Right lobe of liver (tissue), 6 donors: ENCODE measurements around the gene FHL1. TPM values are rescaled to one million over a fixed set of nuclear protein-coding genes. Genes with fewer than 3 reads are reported as not detected.

Experiments used
- ATAC-seq, 4 donors: fragments of 200-7000 bp; cut with Tn5 transposase; one replicate each; pipeline ENCODE4 v1.9.1; 2020; ENCODE audit warnings: mild to moderate bottlenecking in 4 of 4, moderate library complexity in 4 of 4
- DNase-seq, 3 donors: peaks; one replicate each; pipeline ENCODE4 v3.0.0-alpha.2; 2020
- H3K27ac ChIP-seq, 3 donors: fragments of 200-600 bp; one replicate each; pipeline ENCODE4 v1.8.0; 2022
- H3K27me3 ChIP-seq, 2 donors: fragments of 200-600 bp; one replicate each; pipeline ENCODE4 v1.8.0; 2022
- H3K36me3 ChIP-seq, 4 donors: fragments of 200-600 bp; sonication (generic) in 1 of 4; one replicate each; pipeline versions ENCODE4 v1.5.1 to v1.8.0; 2017 to 2022; ENCODE audit warnings: control low read depth in 1 of 4
- H3K4me1 ChIP-seq, 4 donors: fragments of 200-600 bp; sonication (generic) in 1 of 4; one replicate each; pipeline versions ENCODE4 v1.5.1 to v1.8.0; 2017 to 2022; ENCODE audit warnings: control low read depth in 1 of 4
- H3K4me3 ChIP-seq, 3 donors: fragments of 200-600 bp; one replicate each; pipeline ENCODE4 v1.8.0; 2022
- H3K9me3 ChIP-seq, 4 donors: fragments of 200-600 bp; sonication (generic) in 1 of 4; one replicate each; pipeline versions ENCODE4 v1.5.1 to v1.8.0; 2017 to 2022; ENCODE audit warnings: control low read depth in 1 of 4
- POLR2A ChIP-seq: fragments of 450-650 bp; IDR thresholded peaks from one replicate; pipeline ENCODE4 v1.6.1; 2017; ENCODE audit warnings: antibody characterized with exemption, mild to moderate bottlenecking
- WGBS: methylation state at CpG from one replicate; pipeline ENCODE4 v1.1.6; 2018; ENCODE audit warnings: low coverage, low lambda C conversion rate; ENCODE audit not compliant: insufficient coverage; ENCODE audit errors: missing lambda C conversion rate; 5-methylcytosine and 5-hydroxymethylcytosine counted together
- intact Hi-C, 2 donors: fragments of 100-400 bp; cut with DNase I; formaldehyde crosslinking; loops; one replicate each; pipeline versions ENCODE4 v1.11.2 to v1.14.1; 2022
- total RNA-seq, 6 experiments: library from RNA; depleted of rRNA in 2 of 6; stranded (reverse); fragments of >200 nt in 2 of 6; fragmentation: NEBNext Ultra II Directional in 3 of 6; extraction: Animal tissue kit (Norgen Biotek cat#: 25700) in 3 of 6; gene quantifications; one replicate each; pipeline versions ENCODE4 v1.1.0 to v1.2.4, GENCODE V29; 2016 to 2023
- TF ChIP-seq, protein P1 (sequence below), 4 donors: fragments of 200-600 bp in 3 of 4; fragments of 450-650 bp in 1 of 4; IDR thresholded peaks; one replicate each; pipeline versions ENCODE4 v1.5.1 to v1.8.0; 2016 to 2022; ENCODE audit warnings: antibody characterized with exemption in 4 of 4, mild to moderate bottlenecking in 2 of 4
- donor health status: DM: no; HTN: yes; CAD: no.
- donor health status: DM: no; HTN: no; CAD: no.
- donor health status: DM: no; HTN: no; CAD: no.
- donor health status: DM: no; HTN: yes; CAD: no.
- donor health status: DM: no; HTN: yes; CAD: no.

The FHL1 gene
- total RNA-seq, 6 experiments from 2014 or later, result 8.0 to 27.6 (median 18.5) TPM

DNA sequence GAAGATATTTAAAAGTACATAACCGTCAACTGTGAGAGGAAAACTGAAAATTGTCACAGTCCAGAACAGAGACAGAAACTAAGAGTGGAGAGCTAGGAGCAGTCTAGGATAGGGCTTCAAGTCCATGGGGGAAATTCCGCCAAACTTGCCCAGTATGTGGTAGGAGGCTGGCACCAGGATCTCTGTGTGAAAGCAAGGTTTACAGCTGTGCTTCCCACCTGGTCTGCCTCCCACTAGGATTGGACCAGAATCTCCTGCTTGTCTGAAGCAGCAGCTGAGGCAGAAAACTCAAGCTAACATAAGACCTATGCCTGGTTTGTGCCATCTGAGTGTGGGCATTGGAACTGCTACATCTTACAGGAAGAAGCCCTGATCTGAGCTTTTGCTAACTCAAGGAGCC, 18.6 kb upstream of the FHL1 start:
- Histone ChIP-seq H3K9me3 (no peaks in the 10 kb centered on the region), H3K27me3 (no peaks in the 10 kb centered on the region), H3K27ac (no peak overlapping the region), H3K4me1 (no peaks in the 10 kb centered on the region), H3K4me3 (no peak overlapping the region), H3K36me3 (no peaks in the 10 kb centered on the region)
- intact Hi-C loops, result no loop called here
- 77% methylated on average over 2 of the region's 2 CpGs for WGBS
- ATAC-seq (no peak), DNase-seq (no peak)
- TF ChIP-seq POLR2A, result no peak
- TF ChIP-seq, protein P1, sequence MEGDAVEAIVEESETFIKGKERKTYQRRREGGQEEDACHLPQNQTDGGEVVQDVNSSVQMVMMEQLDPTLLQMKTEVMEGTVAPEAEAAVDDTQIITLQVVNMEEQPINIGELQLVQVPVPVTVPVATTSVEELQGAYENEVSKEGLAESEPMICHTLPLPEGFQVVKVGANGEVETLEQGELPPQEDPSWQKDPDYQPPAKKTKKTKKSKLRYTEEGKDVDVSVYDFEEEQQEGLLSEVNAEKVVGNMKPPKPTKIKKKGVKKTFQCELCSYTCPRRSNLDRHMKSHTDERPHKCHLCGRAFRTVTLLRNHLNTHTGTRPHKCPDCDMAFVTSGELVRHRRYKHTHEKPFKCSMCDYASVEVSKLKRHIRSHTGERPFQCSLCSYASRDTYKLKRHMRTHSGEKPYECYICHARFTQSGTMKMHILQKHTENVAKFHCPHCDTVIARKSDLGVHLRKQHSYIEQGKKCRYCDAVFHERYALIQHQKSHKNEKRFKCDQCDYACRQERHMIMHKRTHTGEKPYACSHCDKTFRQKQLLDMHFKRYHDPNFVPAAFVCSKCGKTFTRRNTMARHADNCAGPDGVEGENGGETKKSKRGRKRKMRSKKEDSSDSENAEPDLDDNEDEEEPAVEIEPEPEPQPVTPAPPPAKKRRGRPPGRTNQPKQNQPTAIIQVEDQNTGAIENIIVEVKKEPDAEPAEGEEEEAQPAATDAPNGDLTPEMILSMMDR (IDR thresholded peaks at IDR 0.05), result no peak

DNA sequence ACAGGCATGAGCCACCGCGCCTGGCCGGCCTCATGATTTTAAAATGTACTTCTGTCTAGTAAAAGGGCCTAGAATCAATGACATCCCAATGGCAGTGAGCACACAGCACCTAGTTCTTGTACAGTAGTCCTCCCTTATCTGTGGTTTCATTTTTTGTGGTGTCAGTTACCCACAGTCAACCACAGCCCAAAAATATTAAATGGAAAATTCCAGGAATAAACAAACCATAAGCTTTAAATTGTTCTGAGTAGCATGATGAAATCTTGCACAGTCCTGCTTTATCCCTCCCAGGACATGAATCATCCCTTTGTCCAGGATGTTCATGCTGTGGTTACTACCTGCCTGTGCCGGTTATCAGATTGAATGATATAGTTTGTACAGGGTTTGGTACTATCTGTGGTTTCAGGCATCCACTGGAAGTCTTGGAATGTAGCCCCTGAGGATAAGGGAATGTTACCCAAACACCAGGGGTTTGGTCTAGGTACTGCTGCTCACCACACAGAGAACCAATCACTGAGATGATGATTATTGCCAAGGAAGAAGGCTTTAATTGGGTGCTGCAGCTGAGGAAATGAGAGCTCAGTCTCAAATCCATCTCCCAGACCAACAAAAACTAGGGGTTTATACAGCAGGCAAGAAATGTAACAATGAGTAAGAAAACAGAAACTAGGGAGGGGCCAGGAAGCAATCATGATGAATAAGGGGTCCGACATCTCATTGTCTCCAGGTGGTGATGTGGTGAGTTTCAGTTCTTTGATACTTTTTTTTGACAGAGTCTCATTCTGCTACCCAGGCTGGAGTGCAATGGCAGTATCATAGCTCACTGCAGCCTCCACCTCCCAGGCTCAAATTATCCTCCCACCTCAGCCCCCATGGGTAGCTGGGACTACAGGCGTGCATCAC, 16.2 kb upstream of the FHL1 start:
- Histone ChIP-seq H3K27ac (no peak overlapping the region), H3K9me3 (no peaks in the 10 kb centered on the region), H3K4me1 (no peaks in the 10 kb centered on the region), H3K4me3 (no peak overlapping the region), H3K27me3 (no peaks in the 10 kb centered on the region), H3K36me3 (no peaks in the 10 kb centered on the region)
- intact Hi-C loops, result loop anchor here in 1 of 2 donors (10.0 kb wide), 1 partner anchor 56 kb away; no protein-coding TSS in a partner anchor
- WGBS, result 33% methylated on average over 3 of the region's 6 CpGs
- ATAC-seq (peak in 1 of 4 donors; percentile 31), DNase-seq (no peak)
- TF ChIP-seq, protein P1 (IDR thresholded peaks at IDR 0.05), result no peak
- no peak for TF ChIP-seq POLR2A

DNA sequence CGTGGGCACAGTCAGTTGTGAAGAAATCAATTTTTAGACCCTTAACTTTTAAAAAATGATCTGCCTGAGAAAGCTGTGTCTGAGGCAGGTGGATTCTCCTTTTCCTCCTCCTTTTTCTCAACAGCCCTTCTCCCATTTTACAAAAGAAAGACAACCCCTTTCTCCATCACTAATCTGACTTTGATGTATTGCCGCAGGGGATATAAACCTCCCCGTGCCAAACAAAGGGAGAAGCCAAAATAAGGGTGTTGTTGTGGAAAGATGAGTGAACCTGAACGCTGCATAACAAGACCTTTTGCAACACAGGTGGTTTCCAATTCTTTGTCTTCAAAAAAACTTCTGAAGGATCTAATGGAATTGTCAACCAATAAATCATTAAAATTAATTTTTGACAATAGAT, 8.4 kb upstream of the FHL1 start:
- TF ChIP-seq POLR2A, result no peak
- TF ChIP-seq, protein P1 (IDR thresholded peaks at IDR 0.05), result no peak
- Histone ChIP-seq H3K27me3 (no peaks in the 10 kb centered on the region), H3K9me3 (no peaks in the 10 kb centered on the region), H3K36me3 (no peaks in the 10 kb centered on the region), H3K27ac (no peak overlapping the region), H3K4me1 (no peaks in the 10 kb centered on the region), H3K4me3 (no peak overlapping the region)
- 50% methylated on average over 4 of the region's 4 CpGs for WGBS
- intact Hi-C loops, result loop anchor here in 1 of 2 donors (10.0 kb wide), 1 partner anchor 64 kb away; no protein-coding TSS in a partner anchor
- no peak for DNase-seq
- no peak for ATAC-seq

DNA sequence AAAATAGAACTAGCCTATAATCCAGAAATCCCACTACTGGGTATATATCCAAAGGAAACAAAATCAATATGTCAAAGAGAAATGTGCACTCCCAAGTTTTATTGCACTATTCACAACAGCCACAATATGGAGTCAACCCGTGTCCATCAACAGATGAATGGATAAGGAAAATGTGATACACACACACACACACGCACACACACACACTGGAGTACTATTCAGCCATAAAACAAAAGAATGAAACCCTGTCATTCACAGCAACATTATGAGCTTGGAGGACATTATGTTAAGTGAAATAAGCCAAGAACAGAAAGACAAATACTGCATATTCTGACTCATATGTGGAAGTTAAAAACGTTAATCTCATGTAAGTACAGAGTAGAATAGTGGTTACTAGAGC, 5.8 kb upstream of the FHL1 start:
- Histone ChIP-seq H3K27ac (no peak overlapping the region), H3K4me1 (no peaks in the 10 kb centered on the region), H3K9me3 (no peaks in the 10 kb centered on the region), H3K27me3 (no peaks in the 10 kb centered on the region), H3K4me3 (no peak overlapping the region), H3K36me3 (no peaks in the 10 kb centered on the region)
- WGBS, result 40% methylated on average over 3 of the region's 3 CpGs
- DNase-seq (no peak), ATAC-seq (no peak)
- intact Hi-C loops, result no loop called here
- TF ChIP-seq, protein P1 (IDR thresholded peaks at IDR 0.05), result no peak
- no peak for TF ChIP-seq POLR2A
